ENCODE data around the gene CGRRF1. TPM values are rescaled to one million over a fixed set of nuclear protein-coding genes. Genes with fewer than 3 reads are reported as not detected.

Gene CGRRF1
- total RNA-seq, 1 donor from 2014 or later: 19.7 TPM

DNA sequence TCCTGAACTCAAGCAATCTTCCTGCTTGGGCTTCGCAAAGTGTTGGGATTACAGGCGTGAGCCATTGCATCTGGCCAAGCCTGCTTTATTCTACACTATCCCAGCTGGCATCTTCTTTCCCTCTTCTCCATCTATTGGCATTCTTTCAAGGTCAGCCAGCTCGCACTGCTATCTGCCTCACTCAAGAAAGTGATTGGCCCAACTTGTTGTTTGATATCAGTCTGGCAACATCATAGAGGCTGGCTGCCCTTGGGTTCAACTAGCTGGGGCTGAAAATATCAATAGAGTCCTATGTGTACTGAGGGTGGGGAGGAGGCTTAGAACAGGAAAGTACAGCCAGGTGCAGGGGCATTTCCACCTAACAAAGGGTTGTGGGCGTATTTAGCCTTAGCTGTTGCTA lies 38.1 kb upstream of the CGRRF1 start:
- TF ChIP-seq, protein P1, sequence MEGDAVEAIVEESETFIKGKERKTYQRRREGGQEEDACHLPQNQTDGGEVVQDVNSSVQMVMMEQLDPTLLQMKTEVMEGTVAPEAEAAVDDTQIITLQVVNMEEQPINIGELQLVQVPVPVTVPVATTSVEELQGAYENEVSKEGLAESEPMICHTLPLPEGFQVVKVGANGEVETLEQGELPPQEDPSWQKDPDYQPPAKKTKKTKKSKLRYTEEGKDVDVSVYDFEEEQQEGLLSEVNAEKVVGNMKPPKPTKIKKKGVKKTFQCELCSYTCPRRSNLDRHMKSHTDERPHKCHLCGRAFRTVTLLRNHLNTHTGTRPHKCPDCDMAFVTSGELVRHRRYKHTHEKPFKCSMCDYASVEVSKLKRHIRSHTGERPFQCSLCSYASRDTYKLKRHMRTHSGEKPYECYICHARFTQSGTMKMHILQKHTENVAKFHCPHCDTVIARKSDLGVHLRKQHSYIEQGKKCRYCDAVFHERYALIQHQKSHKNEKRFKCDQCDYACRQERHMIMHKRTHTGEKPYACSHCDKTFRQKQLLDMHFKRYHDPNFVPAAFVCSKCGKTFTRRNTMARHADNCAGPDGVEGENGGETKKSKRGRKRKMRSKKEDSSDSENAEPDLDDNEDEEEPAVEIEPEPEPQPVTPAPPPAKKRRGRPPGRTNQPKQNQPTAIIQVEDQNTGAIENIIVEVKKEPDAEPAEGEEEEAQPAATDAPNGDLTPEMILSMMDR (IDR thresholded peaks at IDR 0.05; ENCODE audit: insufficient read depth, low read length, severe bottlenecking): no peak
- Histone ChIP-seq H3K4me3 (ENCODE audit: low read depth, low read length) (no peak overlapping the region), H3K36me3 (ENCODE audit: control insufficient read depth, insufficient read depth, low read length) (peaks cover 1% of the 10 kb centered on the region), H3K27me3 (ENCODE audit: control insufficient read depth, insufficient read depth, low read length) (no peaks in the 10 kb centered on the region)
- no peak for FAIRE-seq
- DNase-seq (ENCODE audit: low read depth): no peak

DNA sequence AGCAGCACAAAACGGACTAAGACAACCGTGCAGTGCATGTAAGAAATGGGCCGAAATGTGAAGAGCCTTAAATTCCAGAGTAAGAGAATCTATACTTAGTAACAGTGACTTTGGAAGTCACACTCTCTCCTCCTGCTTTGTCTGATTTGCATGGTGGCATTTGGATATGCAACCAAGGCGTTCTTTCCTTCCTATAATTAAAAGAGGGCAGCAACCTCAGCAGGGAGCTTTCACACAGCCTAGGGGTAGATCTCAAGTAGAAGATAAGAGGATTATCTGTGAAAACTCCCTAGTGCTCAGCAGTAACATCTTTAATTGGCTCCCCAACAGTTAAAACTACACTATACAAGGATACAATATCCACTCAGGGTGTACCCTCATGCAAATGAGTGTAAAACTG lies 37.4 kb upstream of the CGRRF1 start:
- no peaks in the 10 kb centered on the region for H3K27me3 ChIP-seq (ENCODE audit: control insufficient read depth, insufficient read depth, low read length)
- no peak overlapping the region for H3K4me3 ChIP-seq (ENCODE audit: low read depth, low read length)
- FAIRE-seq (no peak), DNase-seq (ENCODE audit: low read depth) (no peak)
- H3K36me3 ChIP-seq (ENCODE audit: control insufficient read depth, insufficient read depth, low read length): peaks cover 1% of the 10 kb centered on the region
- TF ChIP-seq, protein P1 (IDR thresholded peaks at IDR 0.05; ENCODE audit: insufficient read depth, low read length, severe bottlenecking): no peak

DNA sequence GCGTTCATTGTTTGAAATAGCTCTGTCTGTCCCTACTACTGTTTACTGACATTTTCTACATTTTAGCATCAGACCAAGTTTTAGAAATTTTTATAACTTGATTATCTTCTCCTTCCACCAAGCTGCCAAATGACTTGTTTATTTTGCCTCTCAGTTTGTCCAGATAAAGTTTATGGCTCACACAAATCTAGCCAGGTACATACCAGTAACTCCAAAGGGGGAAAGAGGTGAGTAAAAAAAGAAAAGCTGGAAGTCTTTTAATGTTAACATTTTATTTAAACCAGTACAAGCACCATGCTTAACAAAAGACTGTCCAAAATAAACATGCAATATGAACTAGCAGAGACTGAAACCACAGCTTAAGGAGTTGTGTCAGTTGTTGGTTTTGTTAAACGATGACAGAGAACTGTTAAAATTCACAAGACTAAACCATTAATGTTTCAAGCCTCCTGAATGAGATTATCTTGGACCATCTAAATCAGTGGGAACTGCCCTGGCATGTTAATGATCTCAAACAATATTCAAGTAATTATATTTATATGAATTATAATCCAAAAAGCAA lies 35.4 kb upstream of the CGRRF1 start:
- no peak for FAIRE-seq

GRCh38 chr14:54475187-54475899 lies 34.4 kb upstream of the CGRRF1 start:
- TF ChIP-seq, protein P1 (IDR thresholded peaks at IDR 0.05; ENCODE audit: insufficient read depth, low read length, severe bottlenecking): no peak
- Histone ChIP-seq H3K36me3 (ENCODE audit: control insufficient read depth, insufficient read depth, low read length) (peaks cover 3% of the 10 kb centered on the region), H3K27me3 (ENCODE audit: control insufficient read depth, insufficient read depth, low read length) (no peaks in the 10 kb centered on the region), H3K4me3 (ENCODE audit: low read depth, low read length) (no peak overlapping the region)
- no peak for FAIRE-seq
- no peak for DNase-seq (ENCODE audit: low read depth)

More for the DNA sequence above, 35.4 kb upstream of the CGRRF1 start:
- TF ChIP-seq, protein P1 (IDR thresholded peaks at IDR 0.05; ENCODE audit: insufficient read depth, low read length, severe bottlenecking): no peak
- H3K4me3 ChIP-seq (ENCODE audit: low read depth, low read length): no peak overlapping the region
- no peak for DNase-seq (ENCODE audit: low read depth)
- peaks cover 3% of the 10 kb centered on the region for H3K36me3 ChIP-seq (ENCODE audit: control insufficient read depth, insufficient read depth, low read length)
- H3K27me3 ChIP-seq (ENCODE audit: control insufficient read depth, insufficient read depth, low read length): no peaks in the 10 kb centered on the region

GRCh38 chr14:54475911-54476310 lies 33.8 kb upstream of the CGRRF1 start:
- Histone ChIP-seq H3K36me3 (ENCODE audit: control insufficient read depth, insufficient read depth, low read length) (peaks cover 3% of the 10 kb centered on the region), H3K4me3 (ENCODE audit: low read depth, low read length) (no peak overlapping the region), H3K27me3 (ENCODE audit: control insufficient read depth, insufficient read depth, low read length) (no peaks in the 10 kb centered on the region)
- no peak for DNase-seq (ENCODE audit: low read depth)
- TF ChIP-seq, protein P1 (IDR thresholded peaks at IDR 0.05; ENCODE audit: insufficient read depth, low read length, severe bottlenecking): no peak
- no peak for FAIRE-seq

Data from bronchial epithelial cell (primary cell).